ENCODE measurements around the gene ASIC2.

Gene ASIC2

GRCh38 chr17:33209671-33210070, 83.4 kb downstream of the ASIC2 start:
- no peak for FAIRE-seq
- no peak for DNase-seq (ENCODE audit: insufficient read length, low spot score)

- DNase-seq (ENCODE audit: insufficient read length, low spot score) (no peak), FAIRE-seq (no peak)
Observed at GRCh38 chr17:33207231-33207630, 85.9 kb downstream of the ASIC2 start.

- FAIRE-seq, result no peak
- no peak for DNase-seq (ENCODE audit: insufficient read length, low spot score)
Observed at GRCh38 chr17:33205552-33205951, 87.5 kb downstream of the ASIC2 start.

GRCh38 chr17:33204701-33205100, 88.4 kb downstream of the ASIC2 start:
- no peak for DNase-seq (ENCODE audit: insufficient read length, low spot score)
- FAIRE-seq, result no peak

GRCh38 chr17:33204156-33204555, 88.9 kb downstream of the ASIC2 start:
- DNase-seq (ENCODE audit: insufficient read length, low spot score) (no peak), FAIRE-seq (no peak)

- FAIRE-seq (no peak), DNase-seq (ENCODE audit: insufficient read length, low spot score) (no peak)
Observed at GRCh38 chr17:33202796-33203495, 90.1 kb downstream of the ASIC2 start.

- FAIRE-seq (no peak), DNase-seq (ENCODE audit: insufficient read length, low spot score) (no peak)
Observed at GRCh38 chr17:33202021-33202420, 91.1 kb downstream of the ASIC2 start.

GRCh38 chr17:33201283-33201682, 91.8 kb downstream of the ASIC2 start:
- FAIRE-seq (no peak), DNase-seq (ENCODE audit: insufficient read length, low spot score) (no peak)

GRCh38 chr17:33200587-33200986, 92.5 kb downstream of the ASIC2 start:
- FAIRE-seq (no peak), DNase-seq (ENCODE audit: insufficient read length, low spot score) (no peak)

GRCh38 chr17:33199571-33200510, 93.3 kb downstream of the ASIC2 start:
- no peak for DNase-seq (ENCODE audit: insufficient read length, low spot score)
- no peak for FAIRE-seq

- FAIRE-seq, result no peak
- no peak for DNase-seq (ENCODE audit: insufficient read length, low spot score)
Observed at GRCh38 chr17:33198954-33199353, 94.1 kb downstream of the ASIC2 start.

GRCh38 chr17:33197342-33197741, 95.8 kb downstream of the ASIC2 start:
- FAIRE-seq (no peak), DNase-seq (ENCODE audit: insufficient read length, low spot score) (no peak)

- FAIRE-seq, result no peak
- DNase-seq (ENCODE audit: insufficient read length, low spot score), result no peak
Observed at GRCh38 chr17:33196883-33197282, 96.2 kb downstream of the ASIC2 start.

GRCh38 chr17:33192951-33193911, 99.9 kb downstream of the ASIC2 start:
- DNase-seq (ENCODE audit: insufficient read length, low spot score), result no peak
- no peak for FAIRE-seq

- no peak for FAIRE-seq
- DNase-seq (ENCODE audit: insufficient read length, low spot score), result no peak
Observed at GRCh38 chr17:33183487-33184026, 109.5 kb downstream of the ASIC2 start.

GRCh38 chr17:33179151-33179550, 113.9 kb downstream of the ASIC2 start:
- no peak for DNase-seq (ENCODE audit: insufficient read length, low spot score)
- FAIRE-seq, result no peak

GRCh38 chr17:33178681-33179080, 114.4 kb downstream of the ASIC2 start:
- FAIRE-seq (no peak), DNase-seq (ENCODE audit: insufficient read length, low spot score) (no peak)

- DNase-seq (ENCODE audit: insufficient read length, low spot score) (no peak), FAIRE-seq (no peak)
Observed at GRCh38 chr17:33175562-33175961, 117.5 kb downstream of the ASIC2 start.

GRCh38 chr17:33171931-33172330, 121.2 kb downstream of the ASIC2 start:
- no peak for FAIRE-seq
- DNase-seq (ENCODE audit: insufficient read length, low spot score), result no peak

GRCh38 chr17:33169580-33170285, 123.4 kb downstream of the ASIC2 start:
- no peak for FAIRE-seq
- no peak for DNase-seq (ENCODE audit: insufficient read length, low spot score)
